Measurements from ENCODE around the gene ADGRG7.
"Not testable (repeated sequence)": the region's sequence is repeated elsewhere in the genome, so short reads cannot be mapped to it uniquely, and the experiment has no call there.

Gene ADGRG7

GRCh38 chr3:100653604-100654294 is 44.3 kb downstream of the ADGRG7 start:
- no peak overlapping the region for H3K4me3 ChIP-seq (ENCODE audit: low read depth in 1 of 2, low read length in 2 of 2)
- H3K27me3 ChIP-seq (ENCODE audit: control insufficient read depth in 1 of 2, insufficient read depth in 2 of 2, low read length in 2 of 2), result no peaks in the 10 kb centered on the region

GRCh38 chr3:100656945-100657344 is 47.5 kb downstream of the ADGRG7 start:
- Histone ChIP-seq H3K9ac (ENCODE audit: low read length) (no peak overlapping the region), H3K36me3 (ENCODE audit: insufficient read depth, low read length) (no peaks in the 10 kb centered on the region), H3K27me3 (ENCODE audit: control insufficient read depth in 1 of 2, insufficient read depth in 2 of 2, low read length in 2 of 2) (no peaks in the 10 kb centered on the region), H3K4me1 (ENCODE audit: insufficient read depth, low read length) (no peaks in the 10 kb centered on the region), H3K27ac (ENCODE audit: low read depth, low read length) (no peak overlapping the region), H3K4me3 (ENCODE audit: low read depth in 1 of 2, low read length in 2 of 2) (no peak overlapping the region), H3K9me3 (ENCODE audit: low read length) (no peaks in the 10 kb centered on the region)

More at GRCh38 chr3:100653604-100654294, 44.3 kb downstream of the ADGRG7 start:
- Histone ChIP-seq H3K9me3 (ENCODE audit: low read length) (no peaks in the 10 kb centered on the region), H3K9ac (ENCODE audit: low read length) (no peak overlapping the region), H3K4me1 (ENCODE audit: insufficient read depth, low read length) (no peaks in the 10 kb centered on the region), H3K36me3 (ENCODE audit: insufficient read depth, low read length) (no peaks in the 10 kb centered on the region), H3K27ac (ENCODE audit: low read depth, low read length) (no peak overlapping the region)

GRCh38 chr3:100661294-100661693 is 51.9 kb downstream of the ADGRG7 start:
- not testable (repeated sequence) for H3K4me1 ChIP-seq (ENCODE audit: insufficient read depth, low read length); H3K4me3 ChIP-seq (ENCODE audit: low read depth in 1 of 2, low read length in 2 of 2); H3K36me3 ChIP-seq (ENCODE audit: insufficient read depth, low read length); H3K27ac ChIP-seq (ENCODE audit: low read depth, low read length); H3K9me3 ChIP-seq (ENCODE audit: low read length); H3K9ac ChIP-seq (ENCODE audit: low read length); H3K27me3 ChIP-seq (ENCODE audit: control insufficient read depth in 1 of 2, insufficient read depth in 2 of 2, low read length in 2 of 2)

- H3K27ac ChIP-seq (ENCODE audit: low read depth, low read length), result no peak overlapping the region
- no peaks in the 10 kb centered on the region for H3K36me3 ChIP-seq (ENCODE audit: insufficient read depth, low read length)
- no peaks in the 10 kb centered on the region for H3K9me3 ChIP-seq (ENCODE audit: low read length)
- H3K4me1 ChIP-seq (ENCODE audit: insufficient read depth, low read length), result no peaks in the 10 kb centered on the region
- no peaks in the 10 kb centered on the region for H3K27me3 ChIP-seq (ENCODE audit: control insufficient read depth in 1 of 2, insufficient read depth in 2 of 2, low read length in 2 of 2)
- no peak overlapping the region for H3K4me3 ChIP-seq (ENCODE audit: low read depth in 1 of 2, low read length in 2 of 2)
- no peak overlapping the region for H3K9ac ChIP-seq (ENCODE audit: low read length)
Measured at GRCh38 chr3:100662113-100662823, 52.9 kb downstream of the ADGRG7 start.

- Histone ChIP-seq H3K27ac (ENCODE audit: low read depth, low read length) (no peak overlapping the region), H3K27me3 (ENCODE audit: control insufficient read depth in 1 of 2, insufficient read depth in 2 of 2, low read length in 2 of 2) (no peaks in the 10 kb centered on the region), H3K36me3 (ENCODE audit: insufficient read depth, low read length) (no peaks in the 10 kb centered on the region), H3K9ac (ENCODE audit: low read length) (no peak overlapping the region), H3K4me1 (ENCODE audit: insufficient read depth, low read length) (no peaks in the 10 kb centered on the region), H3K9me3 (ENCODE audit: low read length) (no peaks in the 10 kb centered on the region), H3K4me3 (ENCODE audit: low read depth in 1 of 2, low read length in 2 of 2) (no peak overlapping the region)
Measured at GRCh38 chr3:100665230-100665629, 55.8 kb downstream of the ADGRG7 start.

GRCh38 chr3:100666699-100667098 is 57.3 kb downstream of the ADGRG7 start:
- H3K9me3 ChIP-seq (ENCODE audit: low read length); H3K4me3 ChIP-seq (ENCODE audit: low read depth in 1 of 2, low read length in 2 of 2); H3K9ac ChIP-seq (ENCODE audit: low read length); H3K36me3 ChIP-seq (ENCODE audit: insufficient read depth, low read length); H3K4me1 ChIP-seq (ENCODE audit: insufficient read depth, low read length); H3K27ac ChIP-seq (ENCODE audit: low read depth, low read length); H3K27me3 ChIP-seq (ENCODE audit: control insufficient read depth in 1 of 2, insufficient read depth in 2 of 2, low read length in 2 of 2): not testable (repeated sequence)

GRCh38 chr3:100667316-100667715 is 57.9 kb downstream of the ADGRG7 start:
- not testable (repeated sequence) for H3K36me3 ChIP-seq (ENCODE audit: insufficient read depth, low read length); H3K9me3 ChIP-seq (ENCODE audit: low read length); H3K27ac ChIP-seq (ENCODE audit: low read depth, low read length); H3K4me1 ChIP-seq (ENCODE audit: insufficient read depth, low read length); H3K27me3 ChIP-seq (ENCODE audit: control insufficient read depth in 1 of 2, insufficient read depth in 2 of 2, low read length in 2 of 2); H3K9ac ChIP-seq (ENCODE audit: low read length); H3K4me3 ChIP-seq (ENCODE audit: low read depth in 1 of 2, low read length in 2 of 2)

- H3K9ac ChIP-seq (ENCODE audit: low read length); H3K4me3 ChIP-seq (ENCODE audit: low read depth in 1 of 2, low read length in 2 of 2); H3K36me3 ChIP-seq (ENCODE audit: insufficient read depth, low read length); H3K27me3 ChIP-seq (ENCODE audit: control insufficient read depth in 1 of 2, insufficient read depth in 2 of 2, low read length in 2 of 2); H3K9me3 ChIP-seq (ENCODE audit: low read length); H3K27ac ChIP-seq (ENCODE audit: low read depth, low read length); H3K4me1 ChIP-seq (ENCODE audit: insufficient read depth, low read length): not testable (repeated sequence)
Measured at GRCh38 chr3:100670995-100671394, 61.6 kb downstream of the ADGRG7 start.

- Histone ChIP-seq H3K9me3 (ENCODE audit: low read length) (no peaks in the 10 kb centered on the region), H3K4me1 (ENCODE audit: insufficient read depth, low read length) (no peaks in the 10 kb centered on the region), H3K9ac (ENCODE audit: low read length) (no peak overlapping the region), H3K36me3 (ENCODE audit: insufficient read depth, low read length) (no peaks in the 10 kb centered on the region), H3K4me3 (ENCODE audit: low read depth in 1 of 2, low read length in 2 of 2) (no peak overlapping the region), H3K27me3 (ENCODE audit: control insufficient read depth in 1 of 2, insufficient read depth in 2 of 2, low read length in 2 of 2) (no peaks in the 10 kb centered on the region), H3K27ac (ENCODE audit: low read depth, low read length) (no peak overlapping the region)
Measured at GRCh38 chr3:100681496-100681895, 72.1 kb downstream of the ADGRG7 start.

- H3K27ac ChIP-seq (ENCODE audit: low read depth, low read length), result no peak overlapping the region
- H3K4me1 ChIP-seq (ENCODE audit: insufficient read depth, low read length), result no peaks in the 10 kb centered on the region
- no peaks in the 10 kb centered on the region for H3K27me3 ChIP-seq (ENCODE audit: control insufficient read depth in 1 of 2, insufficient read depth in 2 of 2, low read length in 2 of 2)
- H3K4me3 ChIP-seq (ENCODE audit: low read depth in 1 of 2, low read length in 2 of 2), result no peak overlapping the region
- no peak overlapping the region for H3K9ac ChIP-seq (ENCODE audit: low read length)
- H3K9me3 ChIP-seq (ENCODE audit: low read length), result no peaks in the 10 kb centered on the region
- H3K36me3 ChIP-seq (ENCODE audit: insufficient read depth, low read length), result no peaks in the 10 kb centered on the region
Measured at GRCh38 chr3:100682056-100682853, 72.9 kb downstream of the ADGRG7 start.

- H3K4me3 ChIP-seq (ENCODE audit: low read depth in 1 of 2, low read length in 2 of 2), result no peak overlapping the region
Measured at GRCh38 chr3:100682854-100683760, 73.7 kb downstream of the ADGRG7 start.

More at GRCh38 chr3:100682854-100683760, 73.7 kb downstream of the ADGRG7 start:
- no peaks in the 10 kb centered on the region for H3K4me1 ChIP-seq (ENCODE audit: insufficient read depth, low read length)
- H3K9ac ChIP-seq (ENCODE audit: low read length), result no peak overlapping the region
- H3K36me3 ChIP-seq (ENCODE audit: insufficient read depth, low read length), result no peaks in the 10 kb centered on the region
- H3K27ac ChIP-seq (ENCODE audit: low read depth, low read length), result no peak overlapping the region
- H3K27me3 ChIP-seq (ENCODE audit: control insufficient read depth in 1 of 2, insufficient read depth in 2 of 2, low read length in 2 of 2), result no peaks in the 10 kb centered on the region
- no peaks in the 10 kb centered on the region for H3K9me3 ChIP-seq (ENCODE audit: low read length)

Measured in muscle layer of colon (tissue), 2 donors.